NOMO-1 treated with dmso at 0.1 percent for 144 hours (cell line): ENCODE results near the gene GALNS.
"Not testable (repeated sequence)": the region's sequence is repeated elsewhere in the genome, so short reads cannot be mapped to it uniquely, and the experiment has no call there.

ENCODE experiments used
- DNase-seq: peaks from one replicate; lab custom pipeline; 2025; ENCODE audit not compliant: unreplicated experiment; lab: John Stamatoyannopoulos, UW

The GALNS gene

DNA sequence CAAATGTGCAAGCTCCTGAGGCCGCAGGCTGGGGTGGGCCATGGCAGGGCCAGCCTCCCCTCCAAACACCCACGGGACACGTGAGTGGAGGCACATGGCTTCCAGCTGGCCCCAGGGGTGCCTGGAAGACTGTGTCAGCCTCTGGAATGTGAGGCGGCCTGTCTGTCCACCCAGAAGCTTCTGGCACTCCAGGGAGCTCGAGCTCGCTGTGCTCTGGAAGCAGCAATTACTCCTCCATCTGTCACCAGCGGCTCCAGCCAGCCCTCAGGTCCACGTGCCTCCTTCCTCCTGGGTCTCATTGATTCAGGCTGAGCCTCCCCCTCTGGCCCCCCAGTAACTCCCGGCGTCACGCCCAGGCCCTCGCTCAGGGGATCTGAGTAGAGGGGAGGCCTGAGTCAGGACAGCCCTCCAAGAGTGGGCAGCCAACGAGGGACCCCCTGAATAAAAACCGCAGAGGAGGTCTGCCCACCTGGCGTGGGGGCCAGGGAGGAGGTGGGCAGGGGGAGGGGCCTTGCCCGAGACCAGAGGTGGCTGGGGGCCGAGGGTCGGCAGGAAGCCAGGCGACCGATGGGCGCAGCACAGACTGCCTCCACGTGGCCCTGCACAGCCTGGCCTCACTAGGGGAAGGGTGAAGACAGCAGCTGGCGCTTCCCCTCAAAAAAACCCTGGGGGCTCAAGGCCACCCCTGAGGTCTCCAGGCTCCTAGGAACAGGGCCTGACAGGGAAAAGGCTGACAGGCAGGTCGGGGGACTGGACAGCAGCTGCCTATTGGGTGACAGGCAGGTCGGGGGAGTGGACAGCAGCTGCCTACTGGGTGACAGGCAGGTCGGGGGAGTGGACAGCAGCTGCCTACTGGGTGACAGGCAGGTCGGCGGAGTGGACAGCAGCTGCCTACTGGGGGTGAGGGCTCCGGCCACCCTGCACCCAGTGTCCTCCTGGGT, 83.6 kb downstream of the GALNS start:
- DNase-seq: no peak

DNA sequence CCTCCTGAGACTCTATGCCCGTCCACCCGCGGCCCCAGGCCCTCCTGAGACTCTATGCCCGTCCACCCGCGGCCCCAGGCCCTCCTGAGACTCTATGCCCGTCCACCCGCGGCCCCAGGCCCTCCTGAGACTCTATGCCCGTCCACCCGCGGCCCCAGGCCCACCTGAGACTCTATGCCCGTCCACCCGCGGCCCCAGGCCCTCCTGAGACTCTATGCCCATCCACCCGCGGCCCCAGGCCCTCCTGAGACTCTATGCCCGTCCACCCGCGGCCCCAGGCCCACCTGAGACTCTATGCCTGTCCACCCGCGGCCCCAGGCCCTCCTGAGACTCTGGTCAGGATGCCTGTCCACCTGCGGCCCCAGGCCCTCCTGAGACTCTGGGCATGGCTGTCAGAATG, 85.0 kb downstream of the GALNS start:
- DNase-seq: not testable (repeated sequence)

DNA sequence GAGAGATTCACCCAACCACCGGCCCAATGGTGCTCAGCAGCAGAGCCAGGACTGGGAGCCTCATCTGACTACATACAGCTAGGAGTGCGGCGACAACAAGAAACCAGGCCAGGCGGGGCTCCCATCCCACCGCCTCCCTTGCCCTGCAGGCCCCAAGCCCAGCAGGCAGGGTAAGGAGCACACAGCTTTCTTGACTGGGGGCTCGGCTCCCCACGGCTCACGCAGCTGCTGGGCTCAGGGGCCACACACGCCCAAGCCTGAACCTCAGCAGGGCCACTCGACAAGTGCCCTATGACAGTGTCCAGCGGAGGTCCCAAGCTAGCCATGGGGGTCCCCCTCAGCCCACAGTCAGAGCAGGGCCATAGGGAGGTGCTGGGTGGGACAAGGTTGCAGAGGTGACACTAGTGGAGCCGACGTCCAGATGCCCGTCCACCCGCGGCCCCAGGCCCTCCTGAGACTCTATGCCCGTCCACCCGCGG, 85.4 kb downstream of the GALNS start:
- DNase-seq: no peak

DNA sequence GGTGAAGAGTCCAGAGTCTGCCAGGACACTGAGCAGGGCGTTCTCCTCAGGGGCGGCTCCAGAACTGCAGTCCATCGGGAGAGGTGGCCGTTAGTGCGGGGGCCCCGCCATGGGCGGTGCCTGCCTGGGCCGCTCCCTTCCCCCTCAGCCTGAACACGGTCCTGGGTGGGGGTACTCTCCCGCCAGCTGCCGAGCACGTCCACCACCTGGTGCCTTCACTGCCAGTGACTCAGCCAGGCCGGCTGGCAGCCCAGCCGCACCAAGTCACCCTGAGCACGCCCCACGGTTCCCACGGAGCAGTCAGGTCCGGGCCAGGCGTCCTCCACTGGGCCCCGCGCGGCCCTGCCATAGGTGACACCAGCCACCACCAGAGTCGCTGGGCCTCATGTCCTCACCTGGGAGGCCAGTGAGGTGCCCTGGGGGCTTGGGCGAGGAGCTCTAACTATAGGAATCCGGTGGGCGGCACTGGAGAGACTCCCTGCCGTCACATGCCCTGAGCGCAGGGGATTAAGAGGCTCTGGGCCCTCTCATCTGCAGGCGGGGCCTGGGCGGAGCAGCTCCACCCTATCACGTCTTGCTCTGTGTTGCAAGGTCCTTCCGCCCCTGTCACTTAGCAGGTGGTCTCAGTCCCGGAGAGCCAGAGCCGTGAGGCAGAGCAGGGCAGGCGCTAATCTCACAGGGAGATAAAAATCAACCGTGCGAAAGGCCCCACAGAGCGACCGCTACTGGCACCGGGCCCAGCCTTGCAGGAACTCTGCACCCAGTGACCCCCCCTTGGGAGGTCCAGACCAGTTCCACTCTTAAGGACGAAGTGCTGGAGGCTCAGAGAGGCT, 86.1 kb downstream of the GALNS start:
- DNase-seq: no peak

DNA sequence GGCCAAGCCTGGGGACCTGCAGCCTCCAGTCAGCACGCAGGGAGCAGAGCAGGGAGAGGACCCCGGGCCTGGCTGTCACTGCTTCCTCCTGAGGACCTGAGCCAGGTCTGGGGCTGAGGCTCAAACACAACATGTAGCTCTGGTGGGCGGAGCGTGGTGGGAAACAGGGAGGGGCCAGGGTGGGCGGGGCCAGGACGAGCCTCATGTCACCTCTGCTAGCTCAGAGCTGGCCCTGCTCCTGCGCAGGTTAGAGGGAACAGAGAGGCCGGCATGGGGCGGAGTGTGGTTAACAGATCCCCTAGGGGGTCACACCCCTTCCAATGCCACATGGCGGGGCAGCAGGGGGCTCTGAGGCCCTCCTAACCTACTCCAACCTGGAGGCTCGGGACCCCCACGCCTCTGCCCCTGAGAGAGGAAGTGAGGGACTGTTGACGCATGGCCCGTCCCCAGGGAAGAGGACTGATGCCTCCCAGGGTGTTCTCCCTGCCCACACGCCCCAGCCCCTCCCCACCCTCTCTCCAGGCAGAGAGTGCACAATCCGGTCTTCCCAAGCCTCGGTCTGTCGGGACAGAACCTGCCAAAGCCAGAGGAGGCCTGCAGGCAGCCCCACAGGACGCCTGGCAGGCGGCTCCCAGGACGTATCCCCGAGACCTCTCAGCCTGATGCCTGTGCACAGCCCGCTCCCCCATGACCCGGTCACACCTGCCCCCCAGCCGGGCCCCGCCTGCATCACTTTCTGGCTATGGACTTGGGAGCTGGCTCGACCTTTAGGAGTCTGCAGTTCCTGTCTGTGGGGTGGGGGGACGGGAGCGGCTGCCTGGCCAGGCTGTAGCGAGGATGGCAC, 86.9 kb downstream of the GALNS start:
- DNase-seq: no peak

DNA sequence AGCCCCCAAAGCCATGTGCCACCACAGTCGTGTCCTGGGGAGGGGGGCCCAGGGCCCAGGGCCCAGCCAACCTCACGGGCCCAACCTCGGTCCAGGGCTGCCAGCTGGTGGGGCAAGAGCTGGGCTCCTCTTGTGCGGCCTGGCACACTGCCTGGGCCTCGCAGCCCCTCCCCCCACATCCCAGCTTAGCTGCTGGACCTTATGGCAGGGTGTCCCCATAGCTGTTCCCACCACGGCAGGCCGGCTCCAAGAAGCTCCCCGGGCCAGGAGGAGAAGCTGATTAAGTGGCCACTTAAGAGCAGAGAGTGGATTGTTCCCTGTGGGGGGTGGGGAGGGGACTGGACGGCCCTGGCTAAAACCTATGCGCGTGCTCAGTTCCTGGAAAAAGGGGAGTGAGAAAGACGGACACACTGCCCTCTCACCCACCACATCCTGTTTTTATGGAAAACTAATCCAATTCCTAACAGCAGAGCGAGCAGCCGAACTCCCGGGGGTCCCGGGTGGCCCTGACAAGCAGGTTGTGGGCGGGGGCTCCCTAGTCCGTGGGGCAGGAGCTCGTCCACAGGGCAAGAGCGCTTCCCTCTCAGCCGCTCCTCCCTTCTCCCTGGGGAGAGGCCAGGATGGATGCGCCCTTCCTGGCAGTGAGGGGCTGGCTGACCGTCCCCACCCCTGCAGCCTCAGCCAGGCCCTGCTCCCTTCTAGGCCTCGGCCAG, 88.5 kb downstream of the GALNS start:
- no peak for DNase-seq

DNA sequence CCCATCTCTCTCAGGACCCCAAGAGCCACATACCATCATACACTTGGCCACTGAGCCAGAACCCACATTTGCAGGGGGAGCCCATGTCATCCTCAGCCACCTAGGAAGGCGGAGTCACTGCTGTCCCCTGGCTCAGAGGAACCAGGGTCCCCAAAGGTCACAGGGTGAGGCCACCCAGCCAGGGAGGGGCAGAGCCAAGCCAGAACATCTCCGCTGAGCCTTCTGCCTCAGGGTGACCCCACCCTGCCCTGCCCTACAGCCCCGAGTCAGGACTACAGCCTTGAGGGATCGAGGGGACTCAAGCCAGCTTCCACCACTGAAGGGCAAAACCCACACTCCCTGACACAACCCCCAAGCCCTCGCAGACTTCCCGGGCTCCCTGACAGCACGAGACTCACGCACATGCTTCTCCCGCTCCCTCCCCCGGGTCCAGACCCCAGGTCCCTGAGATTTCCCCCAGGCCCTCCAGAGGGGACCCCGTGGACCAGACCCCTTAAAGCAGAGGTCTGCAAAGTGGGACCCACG, 89.1 kb downstream of the GALNS start:
- no peak for DNase-seq

DNA sequence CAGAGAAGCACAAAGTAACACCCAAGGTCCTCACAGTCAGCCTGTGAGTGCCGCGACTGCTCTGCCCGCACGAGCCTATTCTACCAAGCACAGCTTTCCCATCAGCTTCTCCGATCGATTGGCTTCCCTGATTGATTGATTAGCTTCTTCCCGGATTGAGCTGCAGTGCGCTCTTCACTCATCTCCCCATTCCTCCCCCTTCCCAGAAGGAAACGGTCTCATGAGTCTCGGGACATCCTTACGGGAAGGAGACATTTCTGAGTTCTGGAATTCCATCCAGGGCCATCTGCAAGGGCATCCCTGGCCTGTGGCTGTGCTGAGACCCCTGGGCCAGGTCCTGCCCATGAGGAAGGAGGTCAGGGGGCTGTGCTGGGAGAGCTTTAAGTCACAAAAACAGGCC, 89.8 kb downstream of the GALNS start:
- DNase-seq: no peak

DNA sequence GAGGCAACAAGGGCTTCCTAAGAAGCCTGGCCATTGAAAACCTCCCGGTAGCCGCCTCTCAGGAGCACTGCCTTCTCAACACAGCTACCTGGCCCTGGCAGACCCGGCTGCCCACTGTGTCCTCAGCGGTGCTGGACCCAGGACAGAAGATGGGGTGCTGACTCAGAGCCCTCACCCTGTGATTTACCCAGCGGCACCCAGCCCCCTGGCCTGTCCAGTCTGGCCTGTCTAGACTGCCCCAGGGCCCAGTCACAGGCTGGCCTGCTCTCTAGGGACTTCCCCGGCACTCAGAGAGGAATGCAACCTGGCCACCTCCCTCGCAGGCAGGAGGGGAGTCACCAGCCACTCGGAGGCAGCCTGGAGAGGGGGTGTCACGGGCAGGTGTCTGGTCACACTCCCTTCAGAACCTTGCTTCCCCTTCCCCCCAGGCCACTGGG, 91.8 kb downstream of the GALNS start:
- no peak for DNase-seq

DNA sequence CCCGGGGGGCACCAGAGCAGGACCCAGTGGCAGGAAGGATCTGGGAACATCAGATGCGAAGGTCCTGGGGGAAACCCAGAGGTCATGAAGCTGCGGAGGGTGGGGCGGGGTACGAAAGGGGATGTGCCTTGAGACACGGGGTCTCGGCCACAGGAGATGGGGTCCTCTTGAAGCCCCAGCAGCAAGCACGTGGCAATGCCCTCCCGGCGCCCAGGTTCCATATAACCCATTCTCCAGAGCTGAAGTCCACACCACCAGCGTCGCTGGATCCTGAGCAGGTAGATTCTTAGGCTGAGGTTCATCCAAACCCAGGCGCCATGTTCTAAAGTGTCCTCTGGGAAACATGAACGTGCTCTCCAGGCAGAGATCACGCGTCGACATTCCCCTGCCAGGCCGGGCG, 92.7 kb downstream of the GALNS start:
- no peak for DNase-seq
